ENCODE measurements around the gene GAREM1.

GRCh38 chr18:32296851-32297250 lies 173.8 kb downstream of the GAREM1 start:
- TF ChIP-seq SP1 (CRISPR knock-in tag; conservative IDR thresholded peaks at IDR 0.05): no peak
- no peak for TF ChIP-seq ZNF219 (CRISPR knock-in tag; IDR thresholded peaks at IDR 0.05; ENCODE audit: borderline replicate concordance)
- TF ChIP-seq, protein P1, sequence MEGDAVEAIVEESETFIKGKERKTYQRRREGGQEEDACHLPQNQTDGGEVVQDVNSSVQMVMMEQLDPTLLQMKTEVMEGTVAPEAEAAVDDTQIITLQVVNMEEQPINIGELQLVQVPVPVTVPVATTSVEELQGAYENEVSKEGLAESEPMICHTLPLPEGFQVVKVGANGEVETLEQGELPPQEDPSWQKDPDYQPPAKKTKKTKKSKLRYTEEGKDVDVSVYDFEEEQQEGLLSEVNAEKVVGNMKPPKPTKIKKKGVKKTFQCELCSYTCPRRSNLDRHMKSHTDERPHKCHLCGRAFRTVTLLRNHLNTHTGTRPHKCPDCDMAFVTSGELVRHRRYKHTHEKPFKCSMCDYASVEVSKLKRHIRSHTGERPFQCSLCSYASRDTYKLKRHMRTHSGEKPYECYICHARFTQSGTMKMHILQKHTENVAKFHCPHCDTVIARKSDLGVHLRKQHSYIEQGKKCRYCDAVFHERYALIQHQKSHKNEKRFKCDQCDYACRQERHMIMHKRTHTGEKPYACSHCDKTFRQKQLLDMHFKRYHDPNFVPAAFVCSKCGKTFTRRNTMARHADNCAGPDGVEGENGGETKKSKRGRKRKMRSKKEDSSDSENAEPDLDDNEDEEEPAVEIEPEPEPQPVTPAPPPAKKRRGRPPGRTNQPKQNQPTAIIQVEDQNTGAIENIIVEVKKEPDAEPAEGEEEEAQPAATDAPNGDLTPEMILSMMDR (IDR thresholded peaks at IDR 0.05): no peak
- TF ChIP-seq, protein P2, sequence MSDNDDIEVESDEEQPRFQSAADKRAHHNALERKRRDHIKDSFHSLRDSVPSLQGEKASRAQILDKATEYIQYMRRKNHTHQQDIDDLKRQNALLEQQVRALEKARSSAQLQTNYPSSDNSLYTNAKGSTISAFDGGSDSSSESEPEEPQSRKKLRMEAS (CRISPR knock-in tag; IDR thresholded peaks at IDR 0.05): no peak
- no peak for TF ChIP-seq JUN (CRISPR knock-in tag; IDR thresholded peaks at IDR 0.05)
- TF ChIP-seq CBFB (CRISPR knock-in tag; IDR thresholded peaks at IDR 0.05; ENCODE audit: low read depth): no peak
- no peak for TF ChIP-seq ZBTB43 (CRISPR knock-in tag; IDR thresholded peaks at IDR 0.05)
- no peak for TF ChIP-seq ESRRA (CRISPR knock-in tag; IDR thresholded peaks at IDR 0.05; ENCODE audit: borderline replicate concordance)
- TF ChIP-seq, protein P3, sequence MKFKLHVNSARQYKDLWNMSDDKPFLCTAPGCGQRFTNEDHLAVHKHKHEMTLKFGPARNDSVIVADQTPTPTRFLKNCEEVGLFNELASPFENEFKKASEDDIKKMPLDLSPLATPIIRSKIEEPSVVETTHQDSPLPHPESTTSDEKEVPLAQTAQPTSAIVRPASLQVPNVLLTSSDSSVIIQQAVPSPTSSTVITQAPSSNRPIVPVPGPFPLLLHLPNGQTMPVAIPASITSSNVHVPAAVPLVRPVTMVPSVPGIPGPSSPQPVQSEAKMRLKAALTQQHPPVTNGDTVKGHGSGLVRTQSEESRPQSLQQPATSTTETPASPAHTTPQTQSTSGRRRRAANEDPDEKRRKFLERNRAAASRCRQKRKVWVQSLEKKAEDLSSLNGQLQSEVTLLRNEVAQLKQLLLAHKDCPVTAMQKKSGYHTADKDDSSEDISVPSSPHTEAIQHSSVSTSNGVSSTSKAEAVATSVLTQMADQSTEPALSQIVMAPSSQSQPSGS (CRISPR knock-in tag; IDR thresholded peaks at IDR 0.05; ENCODE audit: borderline replicate concordance, low read depth): no peak
